NCI-H187 (cell line): ENCODE measurements around the gene ZNF366.

ENCODE experiments used
- DNase-seq, 2 experiments: peaks; one replicate each; lab custom pipeline; 2025; lab: John Stamatoyannopoulos, UW

ZNF366 gene

GRCh38 chr5:72488756-72489155 is 18.5 kb downstream of the ZNF366 start:
- DNase-seq = no peak

GRCh38 chr5:72487177-72487576 is 20.0 kb downstream of the ZNF366 start:
- no peak for DNase-seq

- DNase-seq = no peak
These were observed 20.8 kb downstream of the ZNF366 start for GRCh38 chr5:72486371-72486770.

- no peak for DNase-seq
These were observed 21.7 kb downstream of the ZNF366 start for GRCh38 chr5:72485430-72485974.

GRCh38 chr5:72482046-72482445 is 25.2 kb downstream of the ZNF366 start:
- no peak for DNase-seq

GRCh38 chr5:72480841-72481240 is 26.4 kb downstream of the ZNF366 start:
- no peak for DNase-seq

- DNase-seq = no peak
These were observed 27.3 kb downstream of the ZNF366 start for GRCh38 chr5:72479921-72480320.

GRCh38 chr5:72478684-72479083 is 28.5 kb downstream of the ZNF366 start:
- DNase-seq = no peak

- DNase-seq = no peak
These were observed 28.9 kb downstream of the ZNF366 start for GRCh38 chr5:72478276-72478675.

GRCh38 chr5:72477644-72478043 is 29.6 kb downstream of the ZNF366 start:
- no peak for DNase-seq

GRCh38 chr5:72477176-72477575 is 30.0 kb downstream of the ZNF366 start:
- DNase-seq = no peak

- DNase-seq = no peak
These were observed 30.5 kb downstream of the ZNF366 start for GRCh38 chr5:72476721-72477120.

- no peak for DNase-seq
These were observed 30.9 kb downstream of the ZNF366 start for GRCh38 chr5:72476275-72476674.

- no peak for DNase-seq
These were observed 32.7 kb downstream of the ZNF366 start for GRCh38 chr5:72474516-72474915.

GRCh38 chr5:72474046-72474500 is 33.1 kb downstream of the ZNF366 start:
- DNase-seq = no peak

- DNase-seq = no peak
These were observed 34.4 kb downstream of the ZNF366 start for GRCh38 chr5:72472666-72473422.

GRCh38 chr5:72472031-72472430 is 35.2 kb downstream of the ZNF366 start:
- no peak for DNase-seq

GRCh38 chr5:72470826-72471225 is 36.4 kb downstream of the ZNF366 start:
- DNase-seq = no peak

- DNase-seq = no peak
These were observed 38.6 kb downstream of the ZNF366 start for GRCh38 chr5:72468606-72469005.

GRCh38 chr5:72468024-72468423 is 39.2 kb downstream of the ZNF366 start:
- no peak for DNase-seq

GRCh38 chr5:72467461-72467860 is 39.7 kb downstream of the ZNF366 start:
- no peak for DNase-seq

- no peak for DNase-seq
These were observed 41.3 kb downstream of the ZNF366 start for GRCh38 chr5:72465601-72466563.

GRCh38 chr5:72465066-72465465 is 42.1 kb downstream of the ZNF366 start:
- no peak for DNase-seq
